Prostate gland (tissue), 2 donors: Measurements from ENCODE around the gene ACTN1.

ENCODE experiments used
- CTCF ChIP-seq, 4 experiments: fragments of 200-600 bp in 2 of 4; fragments of 450-650 bp in 2 of 4; sonication (generic) in 2 of 4; IDR thresholded peaks; 1 replicate in 3 of 4; 2 replicates in 1 of 4; pipeline ENCODE4 v1.5.1; 2016 to 2019; ENCODE audit warnings: antibody characterized with exemption in 4 of 4, mild to moderate bottlenecking in 2 of 4, moderate library complexity in 2 of 4
- POLR2AphosphoS5 ChIP-seq: sonication (generic); formaldehyde crosslinking; IDR thresholded peaks from one replicate; pipeline ENCODE4 v1.6.1; 2017; ENCODE audit warnings: antibody characterized with exemption

- TF ChIP-seq CTCF (IDR thresholded peaks at IDR 0.05) = no peak
- no peak for TF ChIP-seq POLR2AphosphoS5
Observed at GRCh38 chr14:68944162-68944561, 34.9 kb downstream of the ACTN1 start.
